ENCODE data around the gene SLC25A21. TPM values are rescaled to one million over a fixed set of nuclear protein-coding genes. Genes with fewer than 3 reads are reported as not detected.

SLC25A21 gene
- total RNA-seq, 1 experiment from 2014 or later, result 7.1 TPM

DNA sequence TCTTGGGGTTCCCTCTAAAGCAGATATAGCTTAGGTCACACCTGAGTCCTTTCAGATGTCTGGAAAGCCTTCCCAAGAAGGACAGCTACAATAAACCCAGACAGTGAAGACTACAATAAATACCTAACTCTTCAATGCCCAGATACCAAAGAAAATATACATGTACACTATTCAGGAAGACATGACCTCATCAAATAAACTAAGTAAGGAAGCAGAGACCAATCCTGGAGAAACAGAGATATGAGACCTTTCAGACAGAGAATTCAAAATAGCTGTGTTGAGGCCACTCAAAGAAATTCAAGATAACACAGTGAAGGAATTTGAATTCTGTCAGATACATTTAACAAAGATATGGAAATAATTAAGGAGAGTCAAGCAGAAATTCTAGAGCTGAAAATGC lies 40.6 kb upstream of the SLC25A21 start:
- Mint-ChIP-seq H3K36me3 (ENCODE audit: insufficient read depth in 1 of 3, low read depth in 3 of 3) (peaks cover 12 to 36% (median 21%) of the 10 kb centered on the region in 3 experiments), H3K27ac (no peak overlapping the region), H3K4me1 (0 out of 4 replicates have a peak, but pooled peaks cover 0 to 3% of the 10 kb centered on the region in 2 experiments), H3K9me3 (peaks cover 8 to 23% of the 10 kb centered on the region in 2 experiments; a peak in 4 of 5 replicates), H3K27me3 (ENCODE audit: low read depth) (no peaks in the 10 kb centered on the region), H3K4me3 (no peak overlapping the region)
- H3K79me1 ChIP-seq (ENCODE audit: insufficient read depth, low read depth, low read length, poor library complexity, severe bottlenecking), result peaks cover 3% of the 10 kb centered on the region
- TF ChIP-seq, protein P1, sequence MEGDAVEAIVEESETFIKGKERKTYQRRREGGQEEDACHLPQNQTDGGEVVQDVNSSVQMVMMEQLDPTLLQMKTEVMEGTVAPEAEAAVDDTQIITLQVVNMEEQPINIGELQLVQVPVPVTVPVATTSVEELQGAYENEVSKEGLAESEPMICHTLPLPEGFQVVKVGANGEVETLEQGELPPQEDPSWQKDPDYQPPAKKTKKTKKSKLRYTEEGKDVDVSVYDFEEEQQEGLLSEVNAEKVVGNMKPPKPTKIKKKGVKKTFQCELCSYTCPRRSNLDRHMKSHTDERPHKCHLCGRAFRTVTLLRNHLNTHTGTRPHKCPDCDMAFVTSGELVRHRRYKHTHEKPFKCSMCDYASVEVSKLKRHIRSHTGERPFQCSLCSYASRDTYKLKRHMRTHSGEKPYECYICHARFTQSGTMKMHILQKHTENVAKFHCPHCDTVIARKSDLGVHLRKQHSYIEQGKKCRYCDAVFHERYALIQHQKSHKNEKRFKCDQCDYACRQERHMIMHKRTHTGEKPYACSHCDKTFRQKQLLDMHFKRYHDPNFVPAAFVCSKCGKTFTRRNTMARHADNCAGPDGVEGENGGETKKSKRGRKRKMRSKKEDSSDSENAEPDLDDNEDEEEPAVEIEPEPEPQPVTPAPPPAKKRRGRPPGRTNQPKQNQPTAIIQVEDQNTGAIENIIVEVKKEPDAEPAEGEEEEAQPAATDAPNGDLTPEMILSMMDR (conservative IDR thresholded peaks at IDR 0.05), result no peak
- no peak overlapping the region for H3K27ac ChIP-seq (ENCODE audit: insufficient read length, low read depth, low read length)
- H3K23ac ChIP-seq (ENCODE audit: insufficient read length, low read depth, low read length), result no peak overlapping the region
- no peak overlapping the region for H3K14ac ChIP-seq (ENCODE audit: insufficient read depth, low read length)
- no peak overlapping the region for H3K56ac ChIP-seq (ENCODE audit: insufficient read length, low read depth, low read length)
- H3K9me3 ChIP-seq (ENCODE audit: control insufficient read depth, low read depth, low read length), result no peaks in the 10 kb centered on the region
- H4K5ac ChIP-seq (ENCODE audit: insufficient read length, low read depth, low read length), result no peak overlapping the region
- H3K79me2 ChIP-seq (ENCODE audit: insufficient read depth, low read length), result 0 out of 2 replicates have a peak, but pooled peaks cover 2% of the 10 kb centered on the region
- no peak overlapping the region for H2BK120ac ChIP-seq (ENCODE audit: low read depth, low read length, poor library complexity, severe bottlenecking)
- no peak overlapping the region for H3K4ac ChIP-seq (ENCODE audit: low read depth, low read length)
- H2AK5ac ChIP-seq (ENCODE audit: insufficient read length, low read length), result no peak overlapping the region
- H3K4me2 ChIP-seq (ENCODE audit: insufficient read depth, insufficient read length, low read length), result no peak overlapping the region
- no peaks in the 10 kb centered on the region for H4K20me1 ChIP-seq (ENCODE audit: control insufficient read depth, insufficient read depth, insufficient read length)
- H2BK15ac ChIP-seq (ENCODE audit: low read depth, low read length), result no peak overlapping the region
- H4K91ac ChIP-seq (ENCODE audit: insufficient read length, low read depth, low read length), result no peak overlapping the region
- H2BK5ac ChIP-seq (ENCODE audit: insufficient read length, low read length), result no peak overlapping the region
- H3T11ph ChIP-seq (ENCODE audit: low read length), result no peak overlapping the region
- no peaks in the 10 kb centered on the region for H3K27me3 ChIP-seq (ENCODE audit: insufficient read depth, low read length)
- no peak overlapping the region for H3K18ac ChIP-seq (ENCODE audit: insufficient read length, low read depth, low read length)
- no peak overlapping the region for H4K8ac ChIP-seq (replicated peaks; ENCODE audit: insufficient read length, low read depth, low read length)
- no peak overlapping the region for H2BK12ac ChIP-seq (ENCODE audit: insufficient read length, low read depth, low read length)
- DNase-seq, result no peak
- no peaks in the 10 kb centered on the region for H3K4me1 ChIP-seq (ENCODE audit: insufficient read depth, low read length)
- H3K9ac ChIP-seq (ENCODE audit: extremely low read depth, insufficient read length, low read length), result no peak overlapping the region
- no peak overlapping the region for H2AFZ ChIP-seq (ENCODE audit: low read length)
- no peaks in the 10 kb centered on the region for H3K23me2 ChIP-seq (ENCODE audit: insufficient read length, low read depth, low read length, poor library complexity, severe bottlenecking)
- H2BK20ac ChIP-seq (ENCODE audit: low read depth, low read length, poor library complexity, severe bottlenecking), result no peak overlapping the region

Data from H9 (cell line).